Keratinocyte (primary cell): ENCODE results near the gene E2F8. TPM values are rescaled to one million over a fixed set of nuclear protein-coding genes. Genes with fewer than 3 reads are reported as not detected.

Experiments
- DNase-seq: peaks from one replicate; pipeline ENCODE4 v3.0.0-alpha.2; 2011; ENCODE audit warnings: low read depth, missing footprints, low spot score
- FAIRE-seq: peaks from 2 replicates; lab custom pipeline; 2011; peaks lifted over from hg19 to GRCh38; lab: Jason Lieb, UNC
- H2AFZ ChIP-seq: 2 replicates; pipeline ENCODE4 v1.6.0; 2012; ENCODE audit warnings: low read length, control low read depth, inconsistent platforms; ENCODE audit not compliant: control insufficient read depth
- H3K27ac ChIP-seq: 2 replicates; pipeline ENCODE4 v1.5.1; 2011; ENCODE audit warnings: low read length; ENCODE audit not compliant: control insufficient read depth, insufficient read depth
- H3K27me3 ChIP-seq: 3 replicates; pipeline ENCODE4 v1.6.0; 2011; ENCODE audit warnings: low read length; ENCODE audit not compliant: control insufficient read depth, insufficient read depth; ENCODE audit errors: extremely low read depth
- H3K36me3 ChIP-seq, 2 experiments: 2 replicates in 1 of 2; 3 replicates in 1 of 2; pipeline ENCODE4 v1.5.1; 2011; ENCODE audit warnings: low read length in 2 of 2, mild to moderate bottlenecking in 1 of 2; ENCODE audit not compliant: control insufficient read depth in 2 of 2, insufficient read depth in 2 of 2; ENCODE audit errors: extremely low read depth in 1 of 2
- H3K4me1 ChIP-seq: 3 replicates; pipeline ENCODE4 v1.5.1; 2011; ENCODE audit warnings: low read length; ENCODE audit not compliant: control insufficient read depth, insufficient read depth; ENCODE audit errors: extremely low read depth
- H3K4me2 ChIP-seq: 3 replicates; pipeline ENCODE4 v1.6.0; 2011; ENCODE audit warnings: low read depth, low read length; ENCODE audit not compliant: control insufficient read depth, insufficient read depth; ENCODE audit errors: extremely low read depth
- H3K4me3 ChIP-seq, 3 experiments: fragments of 200-600 bp in 1 of 3; sonication (generic) in 1 of 3; 2 replicates in 2 of 3; 3 replicates in 1 of 3; pipeline ENCODE4 v1.5.1; 2011 to 2016; ENCODE audit warnings: low read length in 3 of 3, mild to moderate bottlenecking in 3 of 3, control low read depth in 2 of 3, inconsistent platforms in 1 of 3, low read depth in 1 of 3, mixed read lengths in 1 of 3, mixed run types in 1 of 3, moderate library complexity in 1 of 3; ENCODE audit not compliant: control insufficient read depth in 2 of 3, insufficient read depth in 2 of 3; ENCODE audit errors: extremely low read depth in 1 of 3
- H3K79me2 ChIP-seq: 2 replicates; pipeline ENCODE4 v1.6.0; 2012; ENCODE audit warnings: low read length; ENCODE audit not compliant: control insufficient read depth, insufficient read depth
- H3K9ac ChIP-seq: 3 replicates; pipeline ENCODE4 v1.6.0; 2011; ENCODE audit warnings: low read length; ENCODE audit not compliant: control insufficient read depth, insufficient read depth; ENCODE audit errors: extremely low read depth
- H3K9me1 ChIP-seq: 3 replicates; pipeline ENCODE4 v1.6.0; 2011; ENCODE audit warnings: low read length; ENCODE audit not compliant: control insufficient read depth, insufficient read depth; ENCODE audit errors: extremely low read depth
- H3K9me3 ChIP-seq: 2 replicates; pipeline ENCODE4 v1.5.1; 2012; ENCODE audit warnings: low read depth, low read length; ENCODE audit not compliant: control insufficient read depth
- H4K20me1 ChIP-seq: 3 replicates; pipeline ENCODE4 v1.6.0; 2011; ENCODE audit warnings: low read length; ENCODE audit not compliant: control insufficient read depth, insufficient read depth; ENCODE audit errors: extremely low read depth
- CTCF ChIP-seq, 3 experiments: IDR thresholded peaks in 1 of 3; conservative IDR thresholded peaks in 1 of 3; optimal IDR thresholded peaks in 1 of 3; 2 replicates in 2 of 3; 3 replicates in 1 of 3; pipeline versions ENCODE3 to v1.5.1; 2011; ENCODE audit warnings: low read length in 3 of 3, mild to moderate bottlenecking in 3 of 3, moderate library complexity in 2 of 3, control low read depth in 1 of 3, inconsistent platforms in 1 of 3; ENCODE audit not compliant: insufficient read depth in 2 of 3; ENCODE audit errors: extremely low read depth in 1 of 3
- EZH2 ChIP-seq: IDR thresholded peaks from one replicate; pipeline ENCODE4 v1.6.1; 2012; ENCODE audit warnings: inconsistent platforms, mild to moderate bottlenecking, low read length, moderate library complexity
- dilution Hi-C: fragments of 300-500 bp; cut with MboI; formaldehyde crosslinking; loops from one replicate; pipeline ENCODE4 v1.7.0; 2020; ENCODE audit warnings: low sequenced_read_pairs; ENCODE audit not compliant: extremely low pct_ligation_motif_present
- polyA plus RNA-seq, 5 experiments: library from polyadenylated mRNA; depleted of rRNA in 3 of 5; stranded (reverse) in 3 of 5; stranded (forward) in 1 of 5; unstranded in 1 of 5; fragments of >200 nt; gene quantifications; 1 replicate in 1 of 5; 2 replicates in 3 of 5; 3 replicates in 1 of 5; pipeline versions ENCODE4 v1.2.1 to v1.2.3, GENCODE V29; 2011 to 2012; ENCODE audit warnings: missing spikeins in 2 of 5, low read depth in 1 of 5, low replicate concordance in 1 of 5

Gene E2F8
- polyA plus RNA-seq, 1 donor (not counting 4 experiments of a cell fraction or from before 2014, with no cell fraction given) = 2.0 TPM

GRCh38 chr11:19191530-19192169 is 49.1 kb downstream of the E2F8 start:
- no peak for FAIRE-seq
- no peak overlapping the region for H3K4me3 ChIP-seq
- TF ChIP-seq EZH2 (no peak), CTCF (optimal IDR thresholded peaks at IDR 0.05 in 1 of 3, IDR thresholded peaks at IDR 0.05 in 1 of 3, conservative IDR thresholded peaks at IDR 0.05 in 1 of 3; ENCODE audit: extremely low read depth in 1 of 3, insufficient read depth in 2 of 3, low read length in 3 of 3) (no peak)

GRCh38 chr11:19187833-19188258 is 52.9 kb downstream of the E2F8 start:
- Histone ChIP-seq H3K27ac (no peak overlapping the region), H3K9me1 (no peaks in the 10 kb centered on the region), H3K4me2 (no peak overlapping the region), H3K4me3 (no peak overlapping the region), H3K9me3 (no peaks in the 10 kb centered on the region), H3K4me1 (no peaks in the 10 kb centered on the region), H4K20me1 (no peaks in the 10 kb centered on the region), H3K36me3 (no peaks in the 10 kb centered on the region), H3K27me3 (no peaks in the 10 kb centered on the region), H2AFZ (no peak overlapping the region), H3K9ac (no peak overlapping the region), H3K79me2 (no peaks in the 10 kb centered on the region)
- no peak for FAIRE-seq
- TF ChIP-seq CTCF (optimal IDR thresholded peaks at IDR 0.05 in 1 of 3, IDR thresholded peaks at IDR 0.05 in 1 of 3, conservative IDR thresholded peaks at IDR 0.05 in 1 of 3; ENCODE audit: extremely low read depth in 1 of 3, insufficient read depth in 2 of 3, low read length in 3 of 3) = no peak
- no peak for TF ChIP-seq EZH2
- DNase-seq = no peak
- dilution Hi-C loops = no loop called here

More at GRCh38 chr11:19191530-19192169, 49.1 kb downstream of the E2F8 start:
- Histone ChIP-seq H3K4me1 (no peaks in the 10 kb centered on the region), H3K9me3 (no peaks in the 10 kb centered on the region), H3K4me2 (no peak overlapping the region), H3K79me2 (no peaks in the 10 kb centered on the region), H3K27ac (no peak overlapping the region), H3K9me1 (no peaks in the 10 kb centered on the region), H2AFZ (no peak overlapping the region), H3K9ac (no peak overlapping the region), H4K20me1 (no peaks in the 10 kb centered on the region), H3K36me3 (no peaks in the 10 kb centered on the region), H3K27me3 (no peaks in the 10 kb centered on the region)
- dilution Hi-C loops = no loop called here
- no peak for DNase-seq
